DND-41 (cell line): Measurements from ENCODE around the gene CAV2.

Experiments used
- ATAC-seq: fragments of 200-7000 bp; cut with Tn5 transposase; 3 replicates; pipeline ENCODE4 v1.9.1; 2021; ENCODE audit warnings: low read depth; ENCODE audit not compliant: insufficient read depth
- DNase-seq: peaks from one replicate; pipeline ENCODE4 v3.0.0-alpha.2; 2020
- H2AFZ ChIP-seq: 2 replicates; pipeline ENCODE4 v1.6.0; 2012; ENCODE audit warnings: low read depth, low read length
- H3K27ac ChIP-seq: 2 replicates; pipeline ENCODE4 v1.5.1; 2012; ENCODE audit warnings: low read length, inconsistent platforms
- H3K27me3 ChIP-seq: fragments of 200-600 bp; sonication (generic); 2 replicates; pipeline ENCODE4 v1.6.0; 2012; ENCODE audit warnings: low read length, mild to moderate bottlenecking, inconsistent platforms; ENCODE audit not compliant: insufficient read depth, poor library complexity
- H3K36me3 ChIP-seq: 2 replicates; pipeline ENCODE4 v1.5.1; 2012; ENCODE audit warnings: low read length, inconsistent platforms; ENCODE audit not compliant: insufficient read depth
- H3K4me1 ChIP-seq: 2 replicates; pipeline ENCODE4 v1.5.1; 2012; ENCODE audit warnings: mild to moderate bottlenecking, low read length; ENCODE audit not compliant: insufficient read depth
- H3K4me2 ChIP-seq: 2 replicates; pipeline ENCODE4 v1.6.0; 2012; ENCODE audit warnings: mild to moderate bottlenecking, moderate library complexity, low read length, inconsistent platforms; ENCODE audit not compliant: insufficient read depth
- H3K4me3 ChIP-seq, 2 experiments: fragments of 200-600 bp in 1 of 2; shearing (Covaris generic) in 1 of 2; 2 replicates each; pipeline ENCODE4 v1.5.1; 2012 to 2016; ENCODE audit warnings: inconsistent platforms in 2 of 2, low read length in 2 of 2, mild to moderate bottlenecking in 2 of 2, low read depth in 1 of 2, moderate library complexity in 1 of 2
- H3K79me2 ChIP-seq: 2 replicates; pipeline ENCODE4 v1.6.0; 2012; ENCODE audit warnings: low read length, inconsistent platforms; ENCODE audit not compliant: insufficient read depth
- H3K9ac ChIP-seq: 2 replicates; pipeline ENCODE4 v1.6.0; 2012; ENCODE audit warnings: low read depth, mild to moderate bottlenecking, inconsistent platforms, low read length, moderate library complexity
- H3K9me3 ChIP-seq: 2 replicates; pipeline ENCODE4 v1.5.1; 2012; ENCODE audit warnings: low read length, moderate library complexity, mild to moderate bottlenecking, inconsistent platforms; ENCODE audit not compliant: insufficient read depth, severe bottlenecking
- H4K20me1 ChIP-seq: 2 replicates; pipeline ENCODE4 v1.6.0; 2012; ENCODE audit warnings: low read length; ENCODE audit not compliant: insufficient read depth
- CTCF ChIP-seq: IDR thresholded peaks from 2 replicates; pipeline ENCODE4 v1.5.1; 2012; ENCODE audit warnings: borderline replicate concordance, low read length, moderate library complexity, mild to moderate bottlenecking; ENCODE audit not compliant: poor library complexity, severe bottlenecking; ENCODE audit errors: extremely low read depth
- EZH2 ChIP-seq: IDR thresholded peaks from 3 replicates; pipeline ENCODE4 v1.6.1; 2012; ENCODE audit warnings: borderline replicate concordance, low read depth, mild to moderate bottlenecking, moderate library complexity, low read length, inconsistent platforms; ENCODE audit not compliant: severe bottlenecking

Gene CAV2

GRCh38 chr7:116454377-116454776 is 45.2 kb upstream of the CAV2 start:
- H3K9me3 ChIP-seq: no peaks in the 10 kb centered on the region

GRCh38 chr7:116455009-116455408 is 44.5 kb upstream of the CAV2 start:
- H3K4me2 ChIP-seq: no peak overlapping the region
- no peak overlapping the region for H3K4me3 ChIP-seq
- no peak overlapping the region for H2AFZ ChIP-seq
- H3K27ac ChIP-seq: no peak overlapping the region
- no peaks in the 10 kb centered on the region for H4K20me1 ChIP-seq
- DNase-seq (no peak), ATAC-seq (no peak)
- H3K27me3 ChIP-seq: peaks cover 5% of the 10 kb centered on the region
- H3K4me1 ChIP-seq: no peaks in the 10 kb centered on the region
- no peaks in the 10 kb centered on the region for H3K79me2 ChIP-seq
- H3K9me3 ChIP-seq: no peaks in the 10 kb centered on the region
- no peak overlapping the region for H3K9ac ChIP-seq
- no peaks in the 10 kb centered on the region for H3K36me3 ChIP-seq
- no peak for TF ChIP-seq EZH2
- TF ChIP-seq CTCF: no peak

More at GRCh38 chr7:116454377-116454776, 45.2 kb upstream of the CAV2 start:
- H3K36me3 ChIP-seq: no peaks in the 10 kb centered on the region
- H2AFZ ChIP-seq: no peak overlapping the region
- H3K4me1 ChIP-seq: no peaks in the 10 kb centered on the region
- ATAC-seq (no peak), DNase-seq (no peak)
- TF ChIP-seq CTCF (no peak), EZH2 (no peak)
- H3K9ac ChIP-seq: no peak overlapping the region
- H3K79me2 ChIP-seq: no peaks in the 10 kb centered on the region
- no peaks in the 10 kb centered on the region for H4K20me1 ChIP-seq
- H3K4me3 ChIP-seq: no peak overlapping the region
- H3K4me2 ChIP-seq: no peak overlapping the region
- peaks cover 5% of the 10 kb centered on the region for H3K27me3 ChIP-seq
- no peak overlapping the region for H3K27ac ChIP-seq

GRCh38 chr7:116455499-116455898 is 44.0 kb upstream of the CAV2 start:
- no peak overlapping the region for H2AFZ ChIP-seq
- no peak for DNase-seq
- H4K20me1 ChIP-seq: no peaks in the 10 kb centered on the region
- ATAC-seq: no peak
- H3K9me3 ChIP-seq: no peaks in the 10 kb centered on the region
- H3K36me3 ChIP-seq: no peaks in the 10 kb centered on the region
- H3K4me2 ChIP-seq: no peak overlapping the region
- no peaks in the 10 kb centered on the region for H3K4me1 ChIP-seq
- H3K4me3 ChIP-seq: no peak overlapping the region
- TF ChIP-seq EZH2: no peak
- TF ChIP-seq CTCF: no peak
- H3K79me2 ChIP-seq: no peaks in the 10 kb centered on the region
- peaks cover 5% of the 10 kb centered on the region for H3K27me3 ChIP-seq
- H3K9ac ChIP-seq: no peak overlapping the region
- no peak overlapping the region for H3K27ac ChIP-seq

- TF ChIP-seq EZH2: no peak
- no peak for TF ChIP-seq CTCF
- Histone ChIP-seq H2AFZ (no peak overlapping the region), H4K20me1 (no peaks in the 10 kb centered on the region), H3K4me3 (no peak overlapping the region), H3K9ac (no peak overlapping the region), H3K79me2 (no peaks in the 10 kb centered on the region), H3K27me3 (no peaks in the 10 kb centered on the region), H3K4me1 (no peaks in the 10 kb centered on the region), H3K27ac (no peak overlapping the region), H3K36me3 (no peaks in the 10 kb centered on the region), H3K4me2 (no peak overlapping the region), H3K9me3 (no peaks in the 10 kb centered on the region)
- DNase-seq: no peak
- ATAC-seq: no peak
Measured at GRCh38 chr7:116461500-116461899, 38.0 kb upstream of the CAV2 start.
